HG03196 (cell line): ENCODE data around the gene DEXI.
"Not testable (repeated sequence)": the region's sequence is repeated elsewhere in the genome, so short reads cannot be mapped to it uniquely, and the experiment has no call there.

ENCODE experiments used
- ATAC-seq: cut with Tn5 transposase; IDR thresholded peaks from one replicate; pipeline ENCODE4 v1.9.1; 2021; ENCODE audit not compliant: unreplicated experiment

The DEXI gene

GRCh38 chr16:10969615-10970014 is 27.3 kb upstream of the DEXI start:
- no peak for ATAC-seq

GRCh38 chr16:10968498-10968897 is 26.2 kb upstream of the DEXI start:
- no peak for ATAC-seq

GRCh38 chr16:10967986-10968385 is 25.7 kb upstream of the DEXI start:
- ATAC-seq: no peak

DNA sequence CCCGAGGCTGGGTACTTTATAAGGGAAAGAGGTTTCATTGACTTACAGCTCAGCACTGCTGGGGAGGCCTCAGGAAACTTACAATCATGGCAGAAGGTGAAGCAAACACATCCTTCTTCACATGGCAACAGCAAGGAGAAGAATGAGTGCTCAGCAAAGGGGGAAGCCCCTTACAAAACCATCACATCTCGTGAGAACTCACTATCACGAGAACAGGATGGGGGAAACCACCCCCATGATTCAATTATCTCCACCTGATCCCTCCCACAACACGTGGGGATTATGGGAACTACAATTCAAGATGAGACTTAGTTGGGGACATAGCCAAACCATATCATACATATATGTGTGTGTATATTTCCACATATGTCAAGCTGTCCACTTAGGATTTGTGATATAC is 24.3 kb upstream of the DEXI start:
- ATAC-seq: not testable (repeated sequence)

- ATAC-seq: no peak
These were observed 23.9 kb upstream of the DEXI start for GRCh38 chr16:10966129-10966528.

DNA sequence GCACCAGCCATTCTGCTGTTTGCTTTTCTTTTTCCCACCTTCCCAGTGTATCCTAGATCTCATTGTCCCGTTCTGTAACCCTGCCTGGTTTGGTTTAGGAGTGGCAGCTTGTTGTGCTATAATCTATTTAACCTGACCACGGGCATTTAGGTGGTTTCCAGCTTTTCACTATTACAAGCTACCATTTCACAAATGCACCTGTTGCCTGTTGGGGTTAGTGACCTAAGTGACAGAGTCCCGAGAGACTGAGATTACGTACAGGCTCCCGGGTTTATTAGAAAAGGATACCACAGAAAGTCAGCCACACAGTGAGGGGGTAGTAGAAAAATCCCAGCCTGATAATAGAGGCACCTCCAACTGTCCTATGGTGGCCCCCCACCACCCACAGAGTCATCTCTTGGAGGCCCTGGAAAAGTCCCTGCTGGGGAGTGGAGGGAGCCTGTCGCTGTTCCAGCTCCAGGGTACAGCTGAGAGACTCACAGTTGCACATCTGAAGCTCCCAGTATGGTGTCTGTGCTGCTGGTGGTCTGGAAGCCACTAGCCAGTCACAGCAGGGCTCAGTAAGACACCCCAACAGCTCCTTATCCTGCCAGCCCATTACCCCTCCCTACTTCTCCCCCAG is 23.3 kb upstream of the DEXI start:
- peak; percentile 47 for ATAC-seq

DNA sequence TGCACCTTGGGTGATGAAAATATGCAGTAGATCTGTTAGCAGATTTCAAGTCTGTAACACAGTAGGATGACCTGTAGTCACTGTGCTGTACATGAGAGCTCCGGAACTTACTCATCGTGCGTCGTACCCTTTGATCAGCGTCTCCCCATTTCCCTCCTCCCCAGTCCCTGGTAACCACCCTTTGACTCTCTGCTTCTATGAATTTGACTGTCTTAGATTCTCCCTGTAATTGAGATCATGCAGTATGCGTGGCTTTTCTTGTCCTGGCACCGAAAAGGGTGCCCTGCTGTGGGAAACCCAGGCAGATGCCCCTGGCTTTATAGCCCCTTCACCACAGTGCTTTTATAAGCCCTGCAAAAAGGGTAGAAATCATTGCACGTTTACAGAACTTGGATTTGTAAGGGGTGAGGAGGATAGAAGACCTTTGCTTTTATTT is 22.6 kb upstream of the DEXI start:
- peak; percentile 51 for ATAC-seq

DNA sequence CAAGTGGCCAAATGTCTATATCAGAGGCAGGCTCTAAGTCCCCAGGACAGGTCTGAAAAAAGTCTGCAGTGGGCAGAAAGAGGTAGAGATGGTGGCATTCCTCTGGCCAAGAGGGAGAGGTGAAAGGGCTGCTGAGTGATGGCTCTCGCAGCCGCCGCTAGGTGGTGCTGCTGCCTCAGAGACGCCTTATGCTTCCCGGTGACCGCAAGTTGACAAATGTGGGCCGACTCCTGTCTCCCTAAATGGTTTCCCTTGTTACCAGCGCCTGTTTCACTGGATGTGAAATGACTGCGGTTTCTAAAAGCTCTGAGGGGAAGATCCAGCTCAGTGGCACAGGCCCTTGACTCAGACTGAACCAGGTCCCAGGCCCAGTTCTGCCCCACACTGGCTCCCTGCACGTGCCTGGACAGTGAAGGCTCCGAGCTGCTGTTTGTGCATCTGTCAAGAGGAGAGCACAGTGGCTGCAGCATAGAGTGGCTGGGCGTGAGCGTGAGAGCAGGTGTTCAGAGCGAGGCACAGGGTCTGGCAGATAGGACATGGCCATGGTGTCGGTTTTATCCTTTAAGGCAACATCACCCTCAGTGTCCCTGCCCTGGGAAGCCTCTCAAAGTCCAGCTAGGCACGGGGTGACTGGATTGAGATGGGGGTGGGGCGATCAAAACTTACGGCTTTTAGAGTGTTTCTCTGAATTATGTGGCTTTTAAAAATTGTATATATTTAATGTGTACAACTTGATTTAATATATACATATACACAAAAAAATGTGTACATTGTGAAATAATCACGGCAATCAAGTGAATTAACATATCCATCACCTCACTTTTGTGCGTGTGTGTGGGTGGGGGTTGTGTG is 22.0 kb upstream of the DEXI start:
- peak; percentile 43 for ATAC-seq

DNA sequence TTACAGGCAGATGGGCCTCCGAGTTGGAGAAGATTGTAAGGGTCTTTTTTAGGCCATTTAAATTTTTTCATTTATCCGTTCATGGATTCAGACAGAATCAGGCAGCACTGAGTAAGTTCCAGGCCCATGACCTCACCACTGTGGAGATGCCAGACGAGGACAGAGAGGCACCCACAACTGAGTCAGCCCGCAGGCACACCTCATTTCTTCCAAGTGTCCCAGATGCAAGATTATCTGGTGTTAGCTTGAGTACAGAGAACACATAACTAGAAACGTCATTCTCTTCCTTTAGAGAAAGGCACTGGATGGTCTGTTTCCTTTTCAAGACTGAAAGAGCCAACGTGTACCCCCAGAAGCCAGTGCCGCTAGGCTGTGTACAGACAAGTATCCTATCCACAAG is 19.0 kb upstream of the DEXI start:
- no peak for ATAC-seq

- no peak for ATAC-seq
These were observed 16.9 kb upstream of the DEXI start for GRCh38 chr16:10959161-10959560.

DNA sequence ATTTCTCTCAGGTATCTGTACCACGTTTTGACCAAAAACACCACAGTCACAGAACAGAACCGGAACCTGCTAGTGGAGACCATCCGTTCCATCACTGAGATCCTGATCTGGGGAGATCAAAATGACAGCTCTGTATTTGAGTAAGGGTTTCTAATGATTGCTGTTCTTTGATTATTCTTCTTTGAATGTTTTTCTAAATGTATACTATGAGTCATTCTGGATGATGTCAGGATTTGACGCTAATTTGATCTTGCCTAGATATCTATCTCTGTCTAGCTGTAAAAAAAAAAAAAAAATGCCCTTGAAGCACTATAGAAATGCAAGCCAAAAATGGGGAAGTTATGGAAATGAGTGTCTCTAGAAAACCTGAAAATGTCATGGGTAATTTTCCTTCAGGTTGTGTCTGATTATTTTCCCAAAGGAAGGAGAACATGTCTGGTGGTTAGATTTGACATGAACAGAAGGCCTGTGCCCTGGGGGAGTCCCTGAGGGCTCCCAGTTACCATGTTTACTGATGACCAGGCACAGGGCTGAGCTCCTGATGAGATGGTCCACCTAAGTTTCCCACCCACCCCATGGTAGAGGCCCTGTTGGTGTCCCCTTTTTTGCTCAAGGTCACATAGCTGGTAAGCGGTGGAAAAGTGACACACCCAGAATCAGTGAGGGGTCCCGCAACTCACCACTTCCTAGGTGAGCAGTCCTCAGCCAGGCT is 15.7 kb upstream of the DEXI start:
- no peak for ATAC-seq

- ATAC-seq: no peak
These were observed 12.6 kb upstream of the DEXI start for GRCh38 chr16:10954903-10955302.

GRCh38 chr16:10951026-10951425 is 8.8 kb upstream of the DEXI start:
- no peak for ATAC-seq

GRCh38 chr16:10950393-10950792 is 8.1 kb upstream of the DEXI start:
- no peak for ATAC-seq

DNA sequence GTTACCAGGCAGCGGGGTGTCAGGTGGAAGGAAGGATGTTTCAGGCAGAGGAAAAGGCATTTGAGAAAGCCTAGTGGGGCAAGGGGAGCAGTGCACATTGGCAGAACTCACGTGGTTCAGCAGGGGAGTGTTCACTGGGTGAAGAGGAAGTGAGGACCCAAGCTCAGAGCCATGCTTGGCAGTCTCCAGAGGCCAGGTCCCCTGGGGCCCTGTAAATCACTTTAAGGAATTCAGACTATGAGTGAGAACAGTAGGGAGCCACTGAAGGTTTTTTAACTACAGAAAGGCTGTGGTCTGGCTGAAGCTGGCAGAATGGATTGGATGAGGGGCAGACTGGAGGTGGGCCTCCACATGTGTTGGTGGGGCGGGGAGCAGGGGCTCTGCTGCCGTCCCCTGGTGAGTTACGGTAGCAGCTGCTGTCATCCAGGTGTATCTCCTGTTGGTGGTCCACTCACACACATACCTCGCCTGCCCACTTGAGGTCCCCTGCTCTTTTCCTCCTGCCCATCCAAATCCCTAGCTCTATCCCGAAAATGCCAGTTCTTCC is 7.2 kb upstream of the DEXI start:
- peak; percentile 66 for ATAC-seq

DNA sequence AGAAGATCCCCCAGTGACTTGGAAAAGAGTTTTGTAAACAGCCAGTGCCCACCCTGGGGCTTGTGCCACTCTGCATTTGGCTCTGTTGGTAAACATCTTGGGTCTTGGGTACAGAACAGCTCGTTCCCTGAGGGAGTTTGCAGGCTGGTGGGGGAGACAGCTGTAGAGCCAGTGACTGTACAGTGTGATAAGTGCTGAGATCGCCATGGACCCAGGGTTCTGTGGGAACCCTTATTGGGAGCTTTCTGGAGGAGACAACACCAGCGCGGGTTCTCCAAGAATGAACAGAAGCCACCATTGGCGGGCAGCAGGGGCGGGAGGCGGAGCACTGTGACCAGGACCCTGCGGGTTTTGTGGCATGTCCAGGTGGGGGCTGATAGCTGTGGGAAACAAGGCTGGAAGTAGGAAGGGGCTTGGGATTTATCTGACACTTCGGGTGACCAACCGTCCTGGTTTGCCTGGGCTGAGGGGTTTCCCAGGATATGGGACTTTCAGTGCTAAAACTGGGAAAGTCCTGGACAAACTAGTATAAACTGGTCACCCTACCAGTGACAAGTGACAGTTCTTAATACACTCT is 5.0 kb upstream of the DEXI start:
- ATAC-seq: no peak

GRCh38 chr16:10946308-10946707 is 4.0 kb upstream of the DEXI start:
- ATAC-seq: no peak

DNA sequence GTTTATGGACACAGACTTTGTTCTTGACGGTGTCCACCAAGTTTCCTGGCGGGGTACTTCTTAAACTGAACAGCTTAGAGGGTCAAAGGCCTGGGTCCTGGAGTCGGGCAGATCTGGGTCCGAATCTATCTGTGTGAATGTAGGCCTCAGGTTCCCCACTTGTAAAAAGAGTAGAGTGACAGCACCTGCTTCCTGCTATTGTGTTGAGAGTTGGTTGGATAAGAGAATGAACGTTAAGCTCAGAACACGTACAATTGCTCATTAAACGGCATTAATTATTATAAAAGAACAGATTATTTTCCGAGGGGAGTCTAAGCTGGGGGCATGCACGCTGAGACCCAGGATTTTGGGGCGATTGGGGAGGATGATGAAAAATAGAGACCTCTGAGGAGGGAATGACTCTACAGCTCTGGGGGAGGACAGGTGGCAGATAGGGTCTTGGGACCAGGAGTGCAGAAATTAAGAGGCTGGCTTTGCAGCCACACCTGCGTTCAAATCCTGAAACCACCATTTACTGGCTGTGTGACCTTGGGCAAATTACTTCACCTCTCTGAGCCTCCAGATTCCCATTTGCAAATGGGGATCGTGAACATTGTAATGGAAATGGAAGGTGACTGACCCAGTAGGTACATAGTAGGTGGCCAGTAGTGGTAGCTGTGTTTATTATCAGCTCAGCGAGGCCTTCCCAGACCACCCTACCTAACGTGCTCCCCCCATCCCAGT is 3.0 kb upstream of the DEXI start:
- ATAC-seq: no peak

DNA sequence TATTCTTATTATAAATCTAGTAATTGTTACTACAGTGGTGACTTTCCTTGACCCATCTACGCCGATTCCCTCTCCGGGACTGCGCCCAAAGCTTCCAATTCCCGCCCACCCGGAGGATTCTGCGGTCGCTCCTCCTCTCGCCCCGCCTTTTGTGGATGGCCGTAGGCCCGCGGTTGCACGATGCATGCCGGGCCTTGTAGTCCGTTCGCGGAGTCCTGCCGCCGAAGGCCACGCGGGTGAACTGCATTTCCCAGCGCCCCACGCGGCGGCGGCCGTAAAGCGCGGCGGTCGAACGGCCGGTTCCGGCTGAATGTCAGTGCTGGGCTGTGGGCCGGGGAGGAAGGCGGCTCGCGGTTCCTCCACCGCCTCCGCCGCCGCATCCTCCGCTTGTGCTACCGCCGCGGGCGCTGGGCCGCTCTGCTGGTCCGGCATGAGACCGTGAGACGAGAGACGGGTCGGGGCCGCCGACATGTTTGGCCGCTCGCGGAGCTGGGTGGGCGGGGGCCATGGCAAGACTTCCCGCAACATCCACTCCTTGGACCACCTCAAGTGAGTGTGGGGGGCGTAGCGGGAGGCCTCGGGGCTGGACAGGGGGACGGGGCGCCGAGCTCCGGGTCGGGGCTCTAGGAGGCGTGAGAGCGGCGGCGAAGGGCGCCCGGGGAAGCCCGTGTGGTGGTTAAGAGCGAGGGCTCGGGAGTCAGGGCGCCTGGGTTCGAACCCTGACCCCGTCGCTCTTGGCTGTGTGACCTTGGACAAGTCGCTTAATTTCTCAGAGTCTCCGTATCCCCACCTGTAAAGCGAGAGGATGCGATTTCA is 2.2 kb upstream of the DEXI start, which contains the start of gene CLEC16A:
Gene CLEC16A (plus strand): TSS at position 316 of the 816 bp plus-strand sequence. CDS start 154 bp downstream, at position 470.
- peak; percentile 60 for ATAC-seq

- ATAC-seq: no peak
These were observed 741 bp upstream of the DEXI start for GRCh38 chr16:10943064-10943353.
